HCT116 (cell line): ENCODE measurements around the gene RANBP9. TPM values are rescaled to one million over a fixed set of nuclear protein-coding genes. Genes with fewer than 3 reads are reported as not detected.

Source experiments
- ATAC-seq: fragments of 200-7000 bp; cut with Tn5 transposase; 2 replicates; pipeline ENCODE4 v1.9.1; 2020; ENCODE audit warnings: mild to moderate bottlenecking, moderate library complexity
- BruUV-seq: library from RNA; stranded (reverse); fragments of 400-500 nt; replicated peaks from 2 replicates; lab custom pipeline; 2021; lab: Mats Ljungman, UMichigan
- CTCF ChIA-PET: fragments of 300-600 bp; sonication (Branson Sonifier 250); formaldehyde crosslinking; loops from one replicate; lab custom pipeline; 2021; ENCODE audit warnings: antibody characterized with exemption; lab: Charles Lee
- POLR2A ChIA-PET: fragments of 300-600, 350-600 bp; sonication (Branson Sonifier 250); formaldehyde crosslinking; loops from one replicate; lab custom pipeline; 2021; ENCODE audit warnings: antibody characterized with exemption; lab: Charles Lee
- RAD21 ChIA-PET, 2 experiments: fragments of 300-600 bp; sonication (Branson Sonifier 250); formaldehyde crosslinking; loops; one replicate each; lab custom pipeline; 2023; ENCODE audit warnings: low total read pairs in 2 of 2; ENCODE audit not compliant: uncharacterized antibody in 2 of 2, unreplicated experiment in 2 of 2, low non-redundant PET in 1 of 2; lab: Charles Lee
- DNase-seq: peaks from one replicate; pipeline ENCODE4 v3.0.0-alpha.2; 2010; ENCODE audit warnings: low read depth, low spot score
- H2AFZ ChIP-seq: fragments of 200-600 bp; shearing (Covaris generic), sonication (generic); 2 replicates; pipeline ENCODE4 v1.6.1; 2017; ENCODE audit warnings: low read depth, mixed run types, mixed read lengths, antibody characterized with exemption, low read length; ENCODE audit not compliant: poor library complexity, severe bottlenecking
- H3K27ac ChIP-seq: 2 replicates; pipeline ENCODE4 v1.5.1; 2012; ENCODE audit warnings: low read depth, low read length
- H3K27me3 ChIP-seq: fragments of 200-600 bp; sonication (generic); 2 replicates; pipeline ENCODE4 v1.6.1; 2016; ENCODE audit warnings: mixed run types, low read length, mixed read lengths; ENCODE audit not compliant: insufficient read depth
- H3K36me3 ChIP-seq, 2 experiments: fragments of 200-500 bp in 1 of 2; fragments of 200-600 bp in 1 of 2; sonication (Bioruptor generic) in 1 of 2; sonication (generic) in 1 of 2; 2 replicates each; pipeline versions ENCODE4 v1.5.1 to v1.6.1; 2014 to 2016; ENCODE audit warnings: low read length in 2 of 2, inconsistent platforms in 1 of 2, mixed read lengths in 1 of 2, mixed run types in 1 of 2; ENCODE audit not compliant: insufficient read depth in 2 of 2, control insufficient read depth in 1 of 2
- H3K4me1 ChIP-seq, 2 experiments: fragments of 200-600 bp in 1 of 2; sonication (generic) in 1 of 2; 2 replicates each; pipeline versions ENCODE4 v1.5.1 to v1.6.1; 2012 to 2017; ENCODE audit warnings: low read length in 2 of 2, inconsistent platforms in 1 of 2, mild to moderate bottlenecking in 1 of 2, mixed read lengths in 1 of 2, mixed run types in 1 of 2, moderate library complexity in 1 of 2; ENCODE audit not compliant: insufficient read depth in 2 of 2, control insufficient read depth in 1 of 2
- H3K4me2 ChIP-seq: fragments of 200-600 bp; sonication (generic); 2 replicates; pipeline ENCODE4 v1.6.1; 2017; ENCODE audit warnings: mixed run types, low read length, mixed read lengths
- H3K4me3 ChIP-seq, 2 experiments: fragments of 200-600 bp in 1 of 2; sonication (generic) in 1 of 2; replicated peaks in 1 of 2; 2 replicates each; pipeline ENCODE4 v1.5.1; 2011 to 2016; ENCODE audit warnings: low read length in 2 of 2, control low read depth in 1 of 2, low read depth in 1 of 2, mild to moderate bottlenecking in 1 of 2, mixed read lengths in 1 of 2, mixed run types in 1 of 2
- H3K79me2 ChIP-seq: fragments of 200-600 bp; sonication (generic); 2 replicates; pipeline ENCODE4 v1.6.1; 2017; ENCODE audit warnings: mild to moderate bottlenecking, mixed run types, low read length, moderate library complexity, mixed read lengths; ENCODE audit not compliant: insufficient read depth
- H3K9ac ChIP-seq: fragments of 200-600 bp; sonication (generic); 2 replicates; pipeline ENCODE4 v1.6.1; 2016; ENCODE audit warnings: low read length, mixed read lengths
- H3K9me2 ChIP-seq: fragments of 200-600 bp; sonication (generic), shearing (Covaris generic); 2 replicates; pipeline ENCODE4 v1.6.1; 2017; ENCODE audit warnings: mixed run types, mild to moderate bottlenecking, moderate library complexity; ENCODE audit not compliant: insufficient read depth
- H3K9me3 ChIP-seq, 2 experiments: fragments of 200-500 bp in 1 of 2; fragments of 200-600 bp in 1 of 2; sonication (Bioruptor generic) in 1 of 2; sonication (generic) in 1 of 2; 2 replicates each; pipeline ENCODE4 v1.6.1; 2014 to 2017; ENCODE audit warnings: low read length in 2 of 2, mixed read lengths in 2 of 2, inconsistent platforms in 1 of 2, low read depth in 1 of 2, mild to moderate bottlenecking in 1 of 2, mixed run types in 1 of 2, moderate library complexity in 1 of 2; ENCODE audit not compliant: control insufficient read depth in 1 of 2, insufficient read depth in 1 of 2
- H4K20me1 ChIP-seq: fragments of 200-600 bp; sonication (generic), shearing (Covaris generic); 2 replicates; pipeline ENCODE4 v1.6.1; 2017; ENCODE audit warnings: mixed run types, mild to moderate bottlenecking, moderate library complexity; ENCODE audit not compliant: insufficient read depth
- CBX3 ChIP-seq: IDR thresholded peaks from 2 replicates; pipeline ENCODE4 v1.6.1; 2012; ENCODE audit warnings: low read depth
- CEBPB ChIP-seq: IDR thresholded peaks from 2 replicates; pipeline ENCODE4 v1.6.1; 2012; ENCODE audit warnings: low read depth
- ELF1 ChIP-seq: IDR thresholded peaks from 2 replicates; pipeline ENCODE4 v1.6.1; 2012; ENCODE audit warnings: low read depth, borderline replicate concordance
- EZH2 ChIP-seq: fragments of 200-600 bp; sonication (generic); IDR thresholded peaks from 2 replicates; pipeline ENCODE4 v1.6.1; 2017; ENCODE audit warnings: antibody characterized with exemption, mixed run types
- EZH2phosphoT487 ChIP-seq: fragments of 200-600 bp; IDR thresholded peaks from 2 replicates; pipeline ENCODE4 v1.6.1; 2018; ENCODE audit warnings: antibody characterized with exemption, borderline replicate concordance
- POLR2A ChIP-seq: IDR thresholded peaks from 2 replicates; pipeline ENCODE4 v1.7.0; 2011; ENCODE audit warnings: borderline replicate concordance; ENCODE audit not compliant: insufficient read depth, insufficient read length; ENCODE audit errors: extremely low read depth
- RAD21 ChIP-seq: IDR thresholded peaks from 2 replicates; pipeline ENCODE4 v1.6.1; 2012; ENCODE audit warnings: low read depth, mild to moderate bottlenecking
- REST ChIP-seq: IDR thresholded peaks from 2 replicates; pipeline ENCODE4 v1.6.1; 2012; ENCODE audit warnings: low read depth
- SIN3A ChIP-seq: IDR thresholded peaks from 2 replicates; pipeline ENCODE4 v1.6.1; 2012; ENCODE audit warnings: low read depth
- SP1 ChIP-seq: IDR thresholded peaks from 2 replicates; pipeline ENCODE4 v1.6.1; 2012; ENCODE audit warnings: low read depth
- TCF7L2 ChIP-seq: IDR thresholded peaks from 2 replicates; pipeline ENCODE4 v1.7.0; 2011; ENCODE audit warnings: borderline replicate concordance, inconsistent platforms; ENCODE audit not compliant: insufficient read depth, insufficient read length; ENCODE audit errors: extremely low read depth
- YY1 ChIP-seq: IDR thresholded peaks from 2 replicates; pipeline ENCODE4 v1.6.1; 2011; ENCODE audit warnings: low read length, low read depth, moderate library complexity, mild to moderate bottlenecking; ENCODE audit not compliant: insufficient replicate concordance; ENCODE audit errors: extremely low read depth
- ZFX ChIP-seq: fragments of 450-650 bp; IDR thresholded peaks from 2 replicates; pipeline ENCODE4 v1.6.1; 2017
- intact Hi-C: fragments of 100-400 bp; cut with micrococcal nuclease; formaldehyde crosslinking; loops from 2 replicates; pipeline ENCODE4 v1.10.0; 2022
- total RNA-seq: library from RNA; stranded (reverse); gene quantifications from one replicate; pipeline ENCODE4 v1.2.1, GENCODE V29; 2021; ENCODE audit not compliant: unreplicated experiment

The RANBP9 gene
- total RNA-seq, 1 experiment from 2014 or later = 48.0 TPM

DNA sequence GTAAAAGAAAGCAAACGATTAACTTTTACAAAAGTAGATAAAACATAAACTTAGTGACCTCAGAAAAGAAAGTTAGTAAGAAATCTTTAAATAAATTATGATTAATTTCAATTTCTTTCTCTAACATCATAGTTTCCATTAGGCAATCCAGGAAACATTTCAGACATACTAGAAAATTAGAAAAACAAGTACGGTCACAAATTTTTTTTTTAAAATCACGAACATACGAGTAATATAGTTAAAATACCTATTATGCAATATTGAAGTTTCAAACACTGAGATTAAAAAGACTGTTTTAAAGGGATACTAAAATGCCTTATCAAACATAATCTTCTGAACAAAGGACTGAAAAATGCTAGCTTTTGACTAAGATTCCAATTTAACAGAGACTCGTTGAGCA lies 70.3 kb downstream of the RANBP9 start (continued):
- no peak for TF ChIP-seq REST
- TF ChIP-seq ZFX = no peak
- TF ChIP-seq EZH2 = no peak
- no peak for TF ChIP-seq SP1
- no peak for TF ChIP-seq TCF7L2
- no peak for TF ChIP-seq SIN3A
- TF ChIP-seq RAD21 = no peak
- TF ChIP-seq, all 23 proteins: peak for 0

DNA sequence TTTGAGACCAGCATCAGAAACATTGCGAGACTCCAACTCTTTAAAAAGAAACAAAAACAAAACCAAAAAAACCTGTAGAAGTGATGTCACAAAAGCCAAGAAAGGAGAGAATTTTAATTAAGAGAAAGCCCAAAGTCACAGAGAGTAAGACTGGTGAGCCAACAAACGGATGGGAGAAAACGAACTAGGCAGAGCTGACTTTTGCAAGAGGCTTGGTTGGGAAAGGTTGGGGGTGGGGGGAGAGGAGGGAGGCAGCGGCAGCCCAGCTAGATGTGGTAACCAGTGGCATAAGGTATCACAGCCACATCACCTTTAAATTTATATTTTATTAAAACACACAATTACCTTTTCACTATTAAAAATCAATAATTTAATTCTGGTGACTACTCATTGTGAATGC lies 73.0 kb downstream of the RANBP9 start:
- Histone ChIP-seq H3K36me3 (peaks cover 12 to 17% of the 10 kb centered on the region in 2 experiments; a peak in 2 of 4 replicates), H3K79me2 (no peaks in the 10 kb centered on the region), H3K27me3 (no peaks in the 10 kb centered on the region), H3K27ac (no peak overlapping the region), H3K9me2 (no peaks in the 10 kb centered on the region), H3K4me2 (no peak overlapping the region), H4K20me1 (no peaks in the 10 kb centered on the region), H3K9me3 (no peaks in the 10 kb centered on the region), H3K4me3 (no peak overlapping the region), H3K9ac (no peak overlapping the region), H3K4me1 (no peaks in the 10 kb centered on the region), H2AFZ (no peak overlapping the region)
- ChIA-PET CTCF (interaction anchor here (1.3 kb wide), 1 partner anchor 14 kb away, joined by 4 read pairs; no protein-coding TSS in a partner anchor), RAD21 (no interaction called here), POLR2A (no interaction called here)
- DNase-seq (no peak), ATAC-seq (no peak)
- TF ChIP-seq CBX3 (no peak), RAD21 (no peak), REST (no peak), EZH2phosphoT487 (no peak), POLR2A (no peak), SP1 (no peak), CEBPB (no peak), ELF1 (no peak), YY1 (no peak), EZH2 (no peak)
- intact Hi-C loops = no loop called here
- BruUV-seq = no TSS peak
